Panc1 (cell line): ENCODE results near the gene TREM1. TPM values are rescaled to one million over a fixed set of nuclear protein-coding genes. Genes with fewer than 3 reads are reported as not detected.

Experiments
- ATAC-seq: fragments of 200-7000 bp; cut with Tn5 transposase; 2 replicates; pipeline ENCODE4 v1.9.1; 2020; ENCODE audit warnings: mild to moderate bottlenecking, moderate library complexity
- BruUV-seq: library from RNA; stranded (reverse); fragments of 400-500 nt; replicated peaks from 2 replicates; lab custom pipeline; 2021; lab: Mats Ljungman, UMichigan
- CTCF ChIA-PET: fragments of 300-600 bp; sonication (Branson Sonifier 250); formaldehyde crosslinking; loops from one replicate; lab custom pipeline; 2022; ENCODE audit warnings: antibody characterized with exemption; lab: Charles Lee
- POLR2A ChIA-PET: fragments of 300-600 bp; sonication (Branson Sonifier 250); formaldehyde crosslinking; loops from one replicate; lab custom pipeline; 2022; ENCODE audit warnings: antibody characterized with exemption; lab: Charles Lee
- DNase-seq: peaks from one replicate; pipeline ENCODE4 v3.0.0-alpha.2; 2010; ENCODE audit warnings: low read depth, low spot score
- H3K27ac ChIP-seq: 2 replicates; pipeline ENCODE4 v1.5.1; 2011; ENCODE audit warnings: mild to moderate bottlenecking, low read length, inconsistent platforms
- H3K27me3 ChIP-seq: fragments of 200-500 bp; sonication (Bioruptor generic); 2 replicates; pipeline ENCODE4 v1.6.0; 2014; ENCODE audit warnings: low read length, inconsistent platforms; ENCODE audit not compliant: control insufficient read depth, insufficient read depth
- H3K36me3 ChIP-seq: fragments of 200-500 bp; sonication (Bioruptor generic); 2 replicates; pipeline ENCODE4 v1.5.1; 2014; ENCODE audit warnings: inconsistent platforms, mild to moderate bottlenecking, low read length, moderate library complexity; ENCODE audit not compliant: control insufficient read depth, insufficient read depth
- H3K4me1 ChIP-seq: 2 replicates; pipeline ENCODE4 v1.5.1; 2011; ENCODE audit warnings: inconsistent platforms, mild to moderate bottlenecking, low read length, moderate library complexity; ENCODE audit not compliant: control insufficient read depth, insufficient read depth
- H3K4me3 ChIP-seq, 2 experiments: 2 replicates each; pipeline ENCODE4 v1.5.1; 2011 to 2012; ENCODE audit warnings: low read depth in 2 of 2, low read length in 2 of 2, mild to moderate bottlenecking in 2 of 2, inconsistent platforms in 1 of 2, moderate library complexity in 1 of 2
- H3K9me3 ChIP-seq: fragments of 200-500 bp; sonication (Bioruptor generic); 2 replicates; pipeline ENCODE4 v1.5.1; 2014; ENCODE audit warnings: low read depth, mild to moderate bottlenecking, inconsistent platforms, low read length, moderate library complexity; ENCODE audit not compliant: control insufficient read depth, insufficient read depth
- POLR2AphosphoS5 ChIP-seq: IDR thresholded peaks from 2 replicates; pipeline ENCODE4 v1.6.1; 2012; ENCODE audit warnings: mild to moderate bottlenecking, low read depth, low read length, moderate library complexity
- SIN3A ChIP-seq: IDR thresholded peaks from 2 replicates; pipeline ENCODE4 v1.6.1; 2012; ENCODE audit warnings: low read depth, mild to moderate bottlenecking, low read length, moderate library complexity, borderline replicate concordance; ENCODE audit not compliant: insufficient read depth
- TCF7L2 ChIP-seq: IDR thresholded peaks from 2 replicates; pipeline ENCODE4 v1.6.1; 2011; ENCODE audit warnings: mild to moderate bottlenecking, low read depth, low read length, inconsistent platforms
- in situ Hi-C: cut with HindIII; loops from 2 replicates; pipeline ENCODE4 v1.10.0; 2016; ENCODE audit warnings: low sequenced_read_pairs, low pct_unique_long_range_greater_than_20kb
- intact Hi-C: fragments of 100-400 bp; cut with micrococcal nuclease; formaldehyde crosslinking; loops from one replicate; pipeline ENCODE4 v1.10.0; 2022; ENCODE audit not compliant: unreplicated experiment
- total RNA-seq: library from RNA; stranded (reverse); gene quantifications from one replicate; pipeline ENCODE4 v1.2.1, GENCODE V29; 2021; ENCODE audit not compliant: unreplicated experiment
- TF ChIP-seq, protein P1 (sequence below): fragments of 450-650 bp; IDR thresholded peaks from 2 replicates; pipeline ENCODE4 v1.5.1; 2017; ENCODE audit warnings: mild to moderate bottlenecking
- TF ChIP-seq, protein P2 (sequence below), 2 experiments: IDR thresholded peaks; 2 replicates each; pipeline ENCODE4 v1.6.1; 2011 to 2012; ENCODE audit warnings: low read depth in 2 of 2, control low read depth in 1 of 2, low read length in 1 of 2, mild to moderate bottlenecking in 1 of 2, moderate library complexity in 1 of 2; ENCODE audit not compliant: insufficient read depth in 1 of 2

Gene TREM1
- total RNA-seq, 1 experiment from 2014 or later, result not detected

DNA sequence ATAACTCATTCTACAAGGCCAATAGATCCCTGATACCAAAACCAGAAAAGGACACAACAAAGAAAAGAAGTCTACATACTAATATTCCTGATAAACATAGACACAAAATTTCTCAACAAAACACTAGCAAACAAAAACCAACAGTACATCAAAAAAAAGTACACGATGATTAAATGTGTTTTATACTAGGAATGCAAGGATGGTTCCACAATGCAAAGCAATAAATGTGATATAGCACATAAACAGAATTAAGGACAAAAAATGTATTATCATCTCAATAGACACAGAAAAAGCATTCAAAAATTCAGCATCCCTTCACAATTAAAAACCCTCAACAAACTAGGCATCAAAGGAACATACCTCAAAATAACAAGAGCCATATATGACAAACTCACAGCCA lies 23.2 kb downstream of the TREM1 start:
- H3K4me3 ChIP-seq, result no peak overlapping the region
- H3K36me3 ChIP-seq, result no peaks in the 10 kb centered on the region
- POLR2A ChIA-PET, result no interaction called here
- no peak for DNase-seq
- no TSS peak for BruUV-seq
- H3K27ac ChIP-seq, result no peak overlapping the region
- ATAC-seq, result no peak
- H3K4me1 ChIP-seq, result no peaks in the 10 kb centered on the region
- H3K9me3 ChIP-seq, result peaks cover 11% of the 10 kb centered on the region; the same call in 1 of the 2 replicates
- TF ChIP-seq TCF7L2 (no peak), POLR2AphosphoS5 (no peak), SIN3A (no peak)
- TF ChIP-seq, protein P1, sequence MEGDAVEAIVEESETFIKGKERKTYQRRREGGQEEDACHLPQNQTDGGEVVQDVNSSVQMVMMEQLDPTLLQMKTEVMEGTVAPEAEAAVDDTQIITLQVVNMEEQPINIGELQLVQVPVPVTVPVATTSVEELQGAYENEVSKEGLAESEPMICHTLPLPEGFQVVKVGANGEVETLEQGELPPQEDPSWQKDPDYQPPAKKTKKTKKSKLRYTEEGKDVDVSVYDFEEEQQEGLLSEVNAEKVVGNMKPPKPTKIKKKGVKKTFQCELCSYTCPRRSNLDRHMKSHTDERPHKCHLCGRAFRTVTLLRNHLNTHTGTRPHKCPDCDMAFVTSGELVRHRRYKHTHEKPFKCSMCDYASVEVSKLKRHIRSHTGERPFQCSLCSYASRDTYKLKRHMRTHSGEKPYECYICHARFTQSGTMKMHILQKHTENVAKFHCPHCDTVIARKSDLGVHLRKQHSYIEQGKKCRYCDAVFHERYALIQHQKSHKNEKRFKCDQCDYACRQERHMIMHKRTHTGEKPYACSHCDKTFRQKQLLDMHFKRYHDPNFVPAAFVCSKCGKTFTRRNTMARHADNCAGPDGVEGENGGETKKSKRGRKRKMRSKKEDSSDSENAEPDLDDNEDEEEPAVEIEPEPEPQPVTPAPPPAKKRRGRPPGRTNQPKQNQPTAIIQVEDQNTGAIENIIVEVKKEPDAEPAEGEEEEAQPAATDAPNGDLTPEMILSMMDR, result no peak
- TF ChIP-seq, protein P2, sequence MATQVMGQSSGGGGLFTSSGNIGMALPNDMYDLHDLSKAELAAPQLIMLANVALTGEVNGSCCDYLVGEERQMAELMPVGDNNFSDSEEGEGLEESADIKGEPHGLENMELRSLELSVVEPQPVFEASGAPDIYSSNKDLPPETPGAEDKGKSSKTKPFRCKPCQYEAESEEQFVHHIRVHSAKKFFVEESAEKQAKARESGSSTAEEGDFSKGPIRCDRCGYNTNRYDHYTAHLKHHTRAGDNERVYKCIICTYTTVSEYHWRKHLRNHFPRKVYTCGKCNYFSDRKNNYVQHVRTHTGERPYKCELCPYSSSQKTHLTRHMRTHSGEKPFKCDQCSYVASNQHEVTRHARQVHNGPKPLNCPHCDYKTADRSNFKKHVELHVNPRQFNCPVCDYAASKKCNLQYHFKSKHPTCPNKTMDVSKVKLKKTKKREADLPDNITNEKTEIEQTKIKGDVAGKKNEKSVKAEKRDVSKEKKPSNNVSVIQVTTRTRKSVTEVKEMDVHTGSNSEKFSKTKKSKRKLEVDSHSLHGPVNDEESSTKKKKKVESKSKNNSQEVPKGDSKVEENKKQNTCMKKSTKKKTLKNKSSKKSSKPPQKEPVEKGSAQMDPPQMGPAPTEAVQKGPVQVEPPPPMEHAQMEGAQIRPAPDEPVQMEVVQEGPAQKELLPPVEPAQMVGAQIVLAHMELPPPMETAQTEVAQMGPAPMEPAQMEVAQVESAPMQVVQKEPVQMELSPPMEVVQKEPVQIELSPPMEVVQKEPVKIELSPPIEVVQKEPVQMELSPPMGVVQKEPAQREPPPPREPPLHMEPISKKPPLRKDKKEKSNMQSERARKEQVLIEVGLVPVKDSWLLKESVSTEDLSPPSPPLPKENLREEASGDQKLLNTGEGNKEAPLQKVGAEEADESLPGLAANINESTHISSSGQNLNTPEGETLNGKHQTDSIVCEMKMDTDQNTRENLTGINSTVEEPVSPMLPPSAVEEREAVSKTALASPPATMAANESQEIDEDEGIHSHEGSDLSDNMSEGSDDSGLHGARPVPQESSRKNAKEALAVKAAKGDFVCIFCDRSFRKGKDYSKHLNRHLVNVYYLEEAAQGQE (IDR thresholded peaks at IDR 0.05; ENCODE audit: insufficient read depth in 1 of 2, low read depth in 2 of 2, low read length in 1 of 2), result no peak
- intact Hi-C loops (no loop called here), in situ Hi-C loops (no loop called here)
- CTCF ChIA-PET, result no interaction called here
- no peaks in the 10 kb centered on the region for H3K27me3 ChIP-seq

DNA sequence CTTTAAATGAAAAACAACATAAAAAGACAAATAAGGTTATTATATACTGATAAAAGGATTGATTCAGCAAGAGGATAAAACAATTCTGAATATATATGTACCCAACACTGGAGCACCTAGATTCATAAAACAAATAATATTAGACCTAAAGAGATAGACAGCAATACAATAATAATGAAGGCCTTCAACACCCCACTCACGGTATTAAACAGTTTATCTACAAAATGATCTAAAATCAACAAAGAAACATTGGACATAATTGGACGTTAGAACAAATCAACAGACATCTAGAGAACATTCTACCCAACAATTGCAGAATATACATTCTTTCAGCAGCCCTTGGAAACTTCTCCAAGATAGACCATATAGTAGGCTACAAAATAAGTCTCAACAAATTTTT lies 24.1 kb downstream of the TREM1 start:
- TF ChIP-seq TCF7L2, result no peak
- TF ChIP-seq SIN3A, result no peak
- TF ChIP-seq, protein P1, result no peak
- TF ChIP-seq, protein P2 (IDR thresholded peaks at IDR 0.05; ENCODE audit: insufficient read depth in 1 of 2, low read depth in 2 of 2, low read length in 1 of 2), result no peak
- no peak for TF ChIP-seq POLR2AphosphoS5
- peaks cover 11% of the 10 kb centered on the region; the same call in 1 of the 2 replicates for H3K9me3 ChIP-seq
- no TSS peak for BruUV-seq
- ATAC-seq (no peak), DNase-seq (no peak)
- no peaks in the 10 kb centered on the region for H3K27me3 ChIP-seq
- no peak overlapping the region for H3K27ac ChIP-seq
- no peaks in the 10 kb centered on the region for H3K36me3 ChIP-seq
- no peaks in the 10 kb centered on the region for H3K4me1 ChIP-seq
- ChIA-PET POLR2A (no interaction called here), CTCF (no interaction called here)
- in situ Hi-C loops, result no loop called here
- intact Hi-C loops, result no loop called here
- no peak overlapping the region for H3K4me3 ChIP-seq
